Activated CD8-positive, alpha-beta memory T cell treated with anti-CD3 and anti-CD28 coated beads for 24 hours (primary cell): Measurements from ENCODE around the gene MAN1A1.

ENCODE experiments used
- DNase-seq: peaks from one replicate; pipeline ENCODE4 v3.0.0-alpha.2; 2020

MAN1A1 gene

DNA sequence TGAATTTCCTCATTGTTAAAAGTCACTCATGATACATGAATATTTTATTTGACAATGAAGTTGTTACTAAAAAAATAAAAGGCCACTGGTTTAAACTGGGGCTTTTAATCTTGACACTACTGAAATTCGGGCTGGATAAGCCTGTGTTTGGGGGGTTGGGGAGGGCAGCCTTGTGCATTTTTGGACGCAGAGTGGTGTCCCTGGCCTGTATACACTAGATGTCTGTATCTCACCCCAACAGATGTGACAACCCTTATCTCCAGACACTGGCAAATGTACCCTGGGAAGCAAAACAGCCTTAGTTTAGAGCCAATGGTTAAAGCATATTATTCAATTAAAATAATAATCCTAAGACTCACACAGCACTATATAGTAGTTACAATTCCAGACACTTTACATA is 24.8 kb downstream of the MAN1A1 start:
- DNase-seq, result no peak

DNA sequence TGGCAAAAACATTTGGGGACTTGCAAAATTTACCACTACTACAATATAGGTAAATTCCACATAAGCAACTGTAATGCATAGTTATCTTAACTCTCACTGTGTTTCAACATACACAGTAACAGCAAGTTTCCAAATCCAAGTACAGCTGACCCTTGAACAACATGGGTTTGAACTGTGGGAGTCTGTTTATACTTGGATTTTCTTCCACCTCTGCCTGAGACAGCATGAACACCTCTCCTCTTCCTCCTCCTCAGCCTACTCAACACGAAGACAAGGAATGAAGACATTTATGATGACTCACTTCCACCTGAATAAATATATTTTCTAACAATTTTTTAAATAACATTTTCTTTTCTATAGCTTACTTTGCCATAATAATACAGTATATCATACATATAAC is 25.6 kb downstream of the MAN1A1 start:
- DNase-seq, result no peak

- DNase-seq, result no peak
Measured at GRCh38 chr6:119323478-119323877, 26.1 kb downstream of the MAN1A1 start.

DNA sequence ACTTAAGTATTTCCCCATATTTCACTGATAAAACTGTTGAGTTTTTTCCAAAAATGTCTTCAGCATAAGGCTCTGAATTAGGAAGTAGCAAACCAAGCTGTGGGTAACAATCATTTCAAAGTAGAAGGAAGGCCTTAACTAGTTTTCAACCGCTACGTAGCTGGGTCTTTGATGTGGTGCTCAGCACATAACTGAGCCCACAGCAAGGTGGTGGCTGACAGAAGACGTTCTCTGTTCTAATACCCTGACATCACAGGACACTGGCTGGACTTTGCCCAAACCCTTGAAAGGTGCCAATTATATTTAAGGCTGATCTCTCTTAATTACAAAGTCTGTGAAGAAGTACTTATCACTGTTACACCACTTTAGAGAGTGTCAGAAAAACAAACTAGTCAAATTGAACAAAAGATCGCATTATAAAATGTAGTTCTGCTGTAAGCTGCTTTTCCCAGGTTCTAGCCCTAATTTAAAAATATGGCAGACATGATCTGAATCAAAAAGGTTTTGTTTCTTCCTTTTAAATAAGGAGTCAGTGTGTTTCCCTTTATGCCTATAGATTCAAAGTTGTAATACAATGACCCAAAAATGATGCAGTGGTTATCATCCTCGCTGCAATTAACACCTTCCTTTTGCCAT is 26.7 kb downstream of the MAN1A1 start:
- DNase-seq, result no peak

DNA sequence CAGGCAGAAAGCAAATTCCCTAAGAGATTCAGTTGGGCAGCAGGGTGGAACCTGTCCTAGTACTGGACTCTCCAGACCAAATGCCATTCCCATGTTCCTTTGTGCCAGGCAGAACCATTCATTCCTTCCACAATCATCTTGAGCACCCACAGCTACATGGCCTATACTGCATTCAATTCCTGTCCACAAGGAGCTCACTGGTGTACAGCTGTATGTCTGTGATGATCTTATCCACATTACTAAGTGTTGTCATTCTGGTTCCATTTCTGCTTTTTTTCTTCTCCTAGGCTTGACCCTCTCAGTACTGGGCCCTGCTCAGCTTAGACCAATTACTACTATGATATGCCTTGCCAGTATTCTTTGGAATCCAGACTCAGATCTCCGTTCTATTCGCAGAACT is 27.5 kb downstream of the MAN1A1 start:
- no peak for DNase-seq

DNA sequence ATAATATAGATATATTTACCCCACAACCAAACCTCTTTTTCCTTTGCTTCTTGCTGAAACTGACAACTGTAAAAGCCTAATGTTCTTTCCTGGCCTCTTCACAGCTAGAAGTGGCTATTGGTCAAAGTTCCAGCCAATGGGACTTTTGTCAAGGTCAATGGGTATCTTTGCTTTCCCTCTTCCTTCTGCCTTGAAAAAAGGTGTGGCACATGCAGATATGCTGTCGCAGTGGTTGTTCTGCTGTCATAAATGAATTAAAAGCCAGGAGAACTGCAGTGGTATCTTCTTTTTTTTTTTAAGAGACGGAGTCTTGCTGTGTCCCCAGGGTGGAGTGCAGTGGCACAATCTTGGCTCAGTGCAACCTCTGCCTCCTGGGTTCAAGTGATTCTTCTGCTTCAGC is 29.9 kb downstream of the MAN1A1 start:
- no peak for DNase-seq

DNA sequence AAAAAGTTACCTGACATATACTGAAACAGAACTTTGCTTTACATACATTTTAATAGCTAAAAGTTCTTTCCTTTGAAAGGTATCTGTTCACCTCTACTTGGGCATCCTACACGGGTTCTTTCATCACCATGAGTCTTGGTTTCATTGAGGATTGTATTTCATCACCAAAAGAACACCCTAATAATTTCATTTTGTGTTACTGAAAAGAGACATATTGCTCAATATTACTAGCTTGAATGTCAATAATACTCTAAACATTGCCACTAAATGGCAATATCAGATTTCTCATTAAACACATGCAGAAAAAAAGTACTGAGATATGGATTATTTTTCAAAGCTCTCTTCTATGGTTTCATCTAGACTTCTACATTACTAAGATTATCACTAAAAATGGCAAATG is 30.8 kb downstream of the MAN1A1 start:
- no peak for DNase-seq

- no peak for DNase-seq
Measured at GRCh38 chr6:119318176-119318575, 31.4 kb downstream of the MAN1A1 start.

DNA sequence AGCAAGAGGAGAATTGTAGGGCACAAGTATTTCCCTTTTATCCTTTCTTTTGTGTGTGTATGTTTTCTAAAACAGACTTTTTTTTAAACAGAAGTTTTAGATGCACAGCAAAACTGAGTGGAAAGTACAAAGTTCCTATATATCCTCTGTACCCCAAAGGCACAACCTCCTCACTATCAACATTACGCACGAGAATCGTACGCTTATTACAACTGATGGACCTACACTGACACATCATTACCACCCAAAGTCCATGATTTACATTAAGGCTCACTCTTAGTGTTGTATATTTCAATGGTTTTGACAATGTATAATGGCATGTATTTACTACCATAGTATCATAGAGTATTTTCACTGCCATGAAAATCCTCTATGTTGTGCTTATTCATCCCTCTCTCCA is 32.6 kb downstream of the MAN1A1 start:
- no peak for DNase-seq

GRCh38 chr6:119314885-119315272 is 34.7 kb downstream of the MAN1A1 start:
- DNase-seq, result no peak

- DNase-seq, result no peak
Measured at GRCh38 chr6:119313937-119314884, 35.4 kb downstream of the MAN1A1 start.

GRCh38 chr6:119312875-119313338 is 36.7 kb downstream of the MAN1A1 start:
- no peak for DNase-seq

DNA sequence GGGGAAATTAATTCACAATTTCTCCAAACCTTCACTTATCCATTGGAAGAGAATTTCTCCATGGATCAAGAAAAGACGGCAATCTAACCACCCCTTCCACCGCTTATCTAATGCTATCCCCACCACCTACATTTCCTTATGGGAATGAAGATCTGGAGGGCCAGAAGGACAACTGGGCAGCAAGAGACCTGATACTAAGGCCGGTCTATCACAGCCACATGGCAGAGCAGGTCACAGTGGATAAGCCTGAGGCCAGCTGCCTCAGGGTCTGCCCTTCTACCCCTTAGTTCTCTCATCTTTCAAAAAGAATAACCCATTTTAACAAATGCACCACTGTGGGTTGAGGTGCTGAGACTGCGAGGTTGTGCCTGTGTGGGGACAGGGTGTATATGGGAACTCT is 37.1 kb downstream of the MAN1A1 start:
- no peak for DNase-seq

- no peak for DNase-seq
Measured at GRCh38 chr6:119311514-119312142, 37.9 kb downstream of the MAN1A1 start.

GRCh38 chr6:119310486-119311036 is 39.0 kb downstream of the MAN1A1 start:
- DNase-seq, result no peak

DNA sequence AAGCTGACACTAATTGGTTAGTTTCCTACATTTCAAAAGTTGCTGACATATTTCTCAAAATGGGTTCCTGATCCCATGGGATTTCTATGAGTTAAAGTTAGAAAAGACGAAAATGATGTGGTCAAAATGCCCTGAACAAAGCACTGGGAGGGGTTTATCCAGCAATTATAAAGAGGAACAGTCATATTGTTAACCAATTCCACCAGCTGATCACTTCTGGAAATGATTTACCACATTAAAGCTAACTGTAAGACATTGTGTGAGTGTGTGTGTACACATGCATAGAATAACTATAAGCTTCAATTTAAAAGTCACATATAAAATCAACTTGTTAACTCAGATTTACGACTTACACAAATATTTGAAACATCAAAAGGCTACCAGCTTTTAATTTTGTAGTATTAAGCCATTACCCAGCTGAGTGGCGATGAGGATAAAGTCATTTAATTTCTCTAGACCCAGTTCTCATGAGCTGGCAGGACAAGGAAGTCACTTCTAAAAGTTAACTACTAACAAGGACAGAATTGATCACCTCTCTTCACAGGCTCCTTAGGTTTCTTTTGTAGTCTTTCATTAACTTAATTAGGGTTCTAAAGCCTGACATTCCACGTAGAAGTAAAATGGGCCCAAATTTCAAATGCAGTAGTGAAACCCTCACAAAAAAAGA is 40.4 kb downstream of the MAN1A1 start:
- DNase-seq, result no peak

DNA sequence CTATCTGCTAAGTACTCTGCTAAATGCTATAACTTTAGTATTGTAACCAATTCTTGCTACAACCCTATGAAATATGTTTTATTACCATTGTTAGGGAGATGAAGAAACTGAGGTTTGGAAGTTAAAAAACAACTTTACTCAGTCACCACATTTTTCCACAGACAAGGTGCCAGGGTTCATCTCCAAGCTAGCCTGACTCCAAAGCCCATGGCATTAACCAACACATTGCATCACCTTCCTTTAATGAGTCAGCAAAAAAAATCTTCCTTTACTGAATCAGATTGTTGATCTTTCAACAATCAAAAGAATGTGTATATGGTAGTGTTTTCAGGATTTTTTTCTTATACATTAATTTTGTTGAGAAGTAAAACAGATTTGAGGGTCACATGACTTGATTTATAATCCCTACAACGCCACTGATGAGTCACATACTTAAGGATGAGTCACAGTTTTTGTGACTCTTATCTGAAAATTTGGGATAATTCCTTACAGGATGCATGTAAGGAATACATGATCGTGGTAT is 41.5 kb downstream of the MAN1A1 start:
- DNase-seq, result no peak

DNA sequence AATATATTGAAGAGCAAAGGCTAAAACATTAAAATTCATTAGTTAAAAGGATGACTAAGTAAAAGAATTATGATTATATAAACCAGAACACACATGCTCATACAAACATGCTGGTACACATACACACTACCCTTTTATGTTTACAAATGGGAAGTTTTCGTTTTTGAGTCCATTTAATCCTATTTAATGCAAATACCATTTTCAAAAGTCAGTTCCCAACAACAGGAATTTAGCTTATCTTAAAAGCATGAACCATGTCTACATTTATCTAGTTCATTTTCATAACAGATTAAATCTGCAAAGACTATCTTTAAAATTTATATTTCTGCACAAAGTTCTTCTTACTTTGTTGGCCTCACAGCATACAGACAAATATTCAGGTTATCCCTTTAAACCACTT is 42.5 kb downstream of the MAN1A1 start:
- no peak for DNase-seq

GRCh38 chr6:119306396-119306968 is 43.1 kb downstream of the MAN1A1 start:
- DNase-seq, result no peak

DNA sequence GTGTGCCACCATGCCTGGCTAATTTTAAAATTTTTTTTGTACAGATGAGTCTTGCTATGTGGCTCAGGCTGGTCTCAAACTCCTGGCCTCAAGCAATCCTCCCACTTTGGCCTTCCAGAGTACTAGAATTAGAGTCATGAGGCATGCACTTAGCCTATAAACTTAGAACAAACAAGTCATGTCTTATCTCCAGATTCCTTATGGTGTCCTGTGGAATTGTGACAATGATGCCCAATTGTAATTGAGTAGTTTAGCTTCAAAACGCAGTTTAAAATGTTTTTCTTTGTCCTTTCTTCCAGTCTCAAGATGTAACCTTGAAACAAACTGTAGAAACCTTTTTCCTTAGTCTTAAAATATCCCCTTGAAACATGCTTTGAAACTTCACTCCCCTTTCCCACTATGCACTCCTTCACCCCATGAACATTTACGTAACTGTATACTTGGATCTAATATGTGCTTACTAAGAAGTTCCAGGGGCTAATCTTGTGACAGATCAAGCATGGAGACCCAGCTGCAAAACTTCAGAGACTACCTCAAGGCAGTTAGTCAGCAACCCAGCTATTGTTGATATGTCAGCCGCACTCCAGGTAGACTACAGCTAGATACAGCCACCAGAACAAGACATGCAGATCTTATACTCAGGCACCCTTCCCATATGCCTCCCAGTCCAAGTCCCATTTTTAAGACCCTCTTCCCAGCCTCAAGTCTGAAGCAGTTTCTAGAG is 46.2 kb downstream of the MAN1A1 start:
- no peak for DNase-seq

GRCh38 chr6:119301429-119301828 is 48.1 kb downstream of the MAN1A1 start:
- no peak for DNase-seq

- DNase-seq, result no peak
Measured at GRCh38 chr6:119299694-119300093, 49.9 kb downstream of the MAN1A1 start.
